ENCODE data around the gene CORO1C. TPM values are rescaled to one million over a fixed set of nuclear protein-coding genes. Genes with fewer than 3 reads are reported as not detected.

Gene CORO1C
- polyA plus RNA-seq, 2 of the 4 experiments (the other 2 are of a cell fraction): 166 to 245 TPM

DNA sequence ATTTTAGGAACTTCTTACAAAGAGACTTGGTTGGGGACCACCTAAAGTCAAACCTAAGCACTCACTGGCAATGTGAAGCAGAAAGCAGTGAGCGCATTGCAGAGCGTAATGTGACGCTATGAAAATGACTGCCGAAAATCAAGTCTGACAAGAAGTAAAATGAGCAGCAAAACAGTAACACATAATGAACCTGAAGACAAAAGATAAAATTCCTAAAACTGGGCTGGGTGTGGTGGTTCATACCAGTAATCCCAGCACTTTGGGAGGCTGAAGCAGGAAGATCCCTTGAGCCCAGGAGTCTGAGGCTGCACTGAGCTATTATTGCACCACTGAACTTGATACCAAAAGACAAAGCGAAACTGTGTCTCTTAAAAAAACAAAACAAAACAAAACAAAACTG lies 16.5 kb downstream of the CORO1C start (continued):
- TF ChIP-seq REST (IDR thresholded peaks at IDR 0.05) (no peak), ZC3H11A (IDR thresholded peaks at IDR 0.05) (no peak), RFX5 (IDR thresholded peaks at IDR 0.05) (no peak), HEYL (CRISPR knock-in tag; IDR thresholded peaks at IDR 0.05) (no peak)

- Histone ChIP-seq H3K4me2 (no peak overlapping the region), H3K9me3 (no peaks in the 10 kb centered on the region), H3K4me3 (no peak overlapping the region), H3K4me1 (peaks cover 45% of the 10 kb centered on the region; the same call in 2 of the 3 replicates), H3K27ac (no peak overlapping the region)
- 87% methylated on average over 6 of the region's 6 CpGs for WGBS (ENCODE audit: missing lambda C conversion rate)
- no peak for DNase-seq (ENCODE audit: low read depth in 1 of 2, low spot score in 1 of 2)
- TF ChIP-seq, protein P1, sequence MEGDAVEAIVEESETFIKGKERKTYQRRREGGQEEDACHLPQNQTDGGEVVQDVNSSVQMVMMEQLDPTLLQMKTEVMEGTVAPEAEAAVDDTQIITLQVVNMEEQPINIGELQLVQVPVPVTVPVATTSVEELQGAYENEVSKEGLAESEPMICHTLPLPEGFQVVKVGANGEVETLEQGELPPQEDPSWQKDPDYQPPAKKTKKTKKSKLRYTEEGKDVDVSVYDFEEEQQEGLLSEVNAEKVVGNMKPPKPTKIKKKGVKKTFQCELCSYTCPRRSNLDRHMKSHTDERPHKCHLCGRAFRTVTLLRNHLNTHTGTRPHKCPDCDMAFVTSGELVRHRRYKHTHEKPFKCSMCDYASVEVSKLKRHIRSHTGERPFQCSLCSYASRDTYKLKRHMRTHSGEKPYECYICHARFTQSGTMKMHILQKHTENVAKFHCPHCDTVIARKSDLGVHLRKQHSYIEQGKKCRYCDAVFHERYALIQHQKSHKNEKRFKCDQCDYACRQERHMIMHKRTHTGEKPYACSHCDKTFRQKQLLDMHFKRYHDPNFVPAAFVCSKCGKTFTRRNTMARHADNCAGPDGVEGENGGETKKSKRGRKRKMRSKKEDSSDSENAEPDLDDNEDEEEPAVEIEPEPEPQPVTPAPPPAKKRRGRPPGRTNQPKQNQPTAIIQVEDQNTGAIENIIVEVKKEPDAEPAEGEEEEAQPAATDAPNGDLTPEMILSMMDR (IDR thresholded peaks at IDR 0.05): no peak
- TF ChIP-seq HMGXB4 (CRISPR knock-in tag; IDR thresholded peaks at IDR 0.05; ENCODE audit: borderline replicate concordance) (no peak), CEBPB (IDR thresholded peaks at IDR 0.05) (no peak), HDAC2 (IDR thresholded peaks at IDR 0.05) (no peak), ESRRA (IDR thresholded peaks at IDR 0.05; ENCODE audit: borderline replicate concordance, low read length) (no peak), REST (IDR thresholded peaks at IDR 0.05) (no peak), ZFP36 (IDR thresholded peaks at IDR 0.05; ENCODE audit: borderline replicate concordance, partially characterized antibody) (no peak), HOXA7 (CRISPR knock-in tag; IDR thresholded peaks at IDR 0.05) (no peak), BCL3 (IDR thresholded peaks at IDR 0.05) (no peak), CBX2 (IDR thresholded peaks at IDR 0.05; ENCODE audit: borderline replicate concordance, low read depth) (no peak), NFE2L2 (conservative IDR thresholded peaks at IDR 0.05; ENCODE audit: low read length) (no peak), KDM5A (IDR thresholded peaks at IDR 0.05) (no peak), ZC3H11A (IDR thresholded peaks at IDR 0.05) (no peak), MAFK (IDR thresholded peaks at IDR 0.05; ENCODE audit: partially characterized antibody) (no peak), NR3C1 (IDR thresholded peaks at IDR 0.05) (no peak), ELK1 (IDR thresholded peaks at IDR 0.05; ENCODE audit: low read depth, low read length) (no peak), POLR2A (IDR thresholded peaks at IDR 0.05; ENCODE audit: low read length) (no peak), GATA3 (IDR thresholded peaks at IDR 0.05; ENCODE audit: borderline replicate concordance) (no peak)
- TF ChIP-seq, protein P2, sequence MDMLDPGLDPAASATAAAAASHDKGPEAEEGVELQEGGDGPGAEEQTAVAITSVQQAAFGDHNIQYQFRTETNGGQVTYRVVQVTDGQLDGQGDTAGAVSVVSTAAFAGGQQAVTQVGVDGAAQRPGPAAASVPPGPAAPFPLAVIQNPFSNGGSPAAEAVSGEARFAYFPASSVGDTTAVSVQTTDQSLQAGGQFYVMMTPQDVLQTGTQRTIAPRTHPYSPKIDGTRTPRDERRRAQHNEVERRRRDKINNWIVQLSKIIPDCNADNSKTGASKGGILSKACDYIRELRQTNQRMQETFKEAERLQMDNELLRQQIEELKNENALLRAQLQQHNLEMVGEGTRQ (IDR thresholded peaks at IDR 0.05): no peak
- no peak for FAIRE-seq
- POLR2A ChIA-PET: no interaction called here
- CTCF ChIA-PET: interaction anchor here (0.7 to 1.9 kb wide), 4 partner anchors 21 to 62 kb away, joined by 3 to 6 read pairs (median 3); no protein-coding TSS in a partner anchor
- no peak for ATAC-seq
Observed at GRCh38 chr12:108713471-108713870, 17.8 kb downstream of the CORO1C start.
